ENCODE measurements around the gene COL10A1. TPM values are rescaled to one million over a fixed set of nuclear protein-coding genes. Genes with fewer than 3 reads are reported as not detected.

COL10A1 gene
- total RNA-seq, 1 donor from 2014 or later: 0.05 TPM

GRCh38 chr6:116168148-116168547 is 42.2 kb upstream of the COL10A1 start:
- H3K9me3 ChIP-seq (replicated peaks): peaks cover 27% of the 10 kb centered on the region
- no peak overlapping the region for H3K4me3 ChIP-seq
- no peak for TF ChIP-seq CTCF (IDR thresholded peaks at IDR 0.05; ENCODE audit: borderline replicate concordance)
- intact Hi-C loops (cut with micrococcal nuclease): no loop called here
- DNase-seq: no peak
- H3K27me3 ChIP-seq (ENCODE audit: low read depth): no peaks in the 10 kb centered on the region
- H3K27ac ChIP-seq (replicated peaks): no peak overlapping the region
- peaks cover 17% of the 10 kb centered on the region for H3K4me1 ChIP-seq
- H3K36me3 ChIP-seq: no peaks in the 10 kb centered on the region

GRCh38 chr6:116166369-116166768 is 40.4 kb upstream of the COL10A1 start:
- no peak for DNase-seq
- peaks cover 28% of the 10 kb centered on the region for H3K9me3 ChIP-seq (replicated peaks)
- no peaks in the 10 kb centered on the region for H3K27me3 ChIP-seq (ENCODE audit: low read depth)
- H3K36me3 ChIP-seq: no peaks in the 10 kb centered on the region
- no peak overlapping the region for H3K4me3 ChIP-seq
- H3K4me1 ChIP-seq: peaks cover 17% of the 10 kb centered on the region
- TF ChIP-seq CTCF (IDR thresholded peaks at IDR 0.05; ENCODE audit: borderline replicate concordance): no peak
- H3K27ac ChIP-seq (replicated peaks): peak overlapping the region; percentile 5
- intact Hi-C loops (cut with micrococcal nuclease): no loop called here

- Histone ChIP-seq H3K36me3 (no peaks in the 10 kb centered on the region), H3K9me3 (replicated peaks) (peaks cover 28% of the 10 kb centered on the region), H3K27ac (replicated peaks) (no peak overlapping the region), H3K4me3 (no peak overlapping the region), H3K27me3 (ENCODE audit: low read depth) (no peaks in the 10 kb centered on the region), H3K4me1 (peaks cover 15% of the 10 kb centered on the region)
- TF ChIP-seq CTCF (IDR thresholded peaks at IDR 0.05; ENCODE audit: borderline replicate concordance): no peak
- DNase-seq: no peak
- intact Hi-C loops (cut with micrococcal nuclease): no loop called here
Measured at GRCh38 chr6:116165596-116165995, 39.7 kb upstream of the COL10A1 start.

- Histone ChIP-seq H3K27me3 (ENCODE audit: low read depth) (no peaks in the 10 kb centered on the region), H3K4me3 (no peak overlapping the region), H3K27ac (replicated peaks) (no peak overlapping the region), H3K36me3 (no peaks in the 10 kb centered on the region), H3K9me3 (replicated peaks) (peaks cover 16% of the 10 kb centered on the region), H3K4me1 (no peaks in the 10 kb centered on the region)
- intact Hi-C loops (cut with micrococcal nuclease): no loop called here
- no peak for TF ChIP-seq CTCF (IDR thresholded peaks at IDR 0.05; ENCODE audit: borderline replicate concordance)
- no peak for DNase-seq
Measured at GRCh38 chr6:116159782-116160524, 34.0 kb upstream of the COL10A1 start.

- peaks cover 6% of the 10 kb centered on the region for H3K9me3 ChIP-seq (replicated peaks)
- H3K27me3 ChIP-seq (ENCODE audit: low read depth): no peaks in the 10 kb centered on the region
- TF ChIP-seq CTCF (IDR thresholded peaks at IDR 0.05; ENCODE audit: borderline replicate concordance): no peak
- intact Hi-C loops (cut with micrococcal nuclease): no loop called here
- no peaks in the 10 kb centered on the region for H3K36me3 ChIP-seq
- no peak for DNase-seq
- no peak overlapping the region for H3K4me3 ChIP-seq
- no peaks in the 10 kb centered on the region for H3K4me1 ChIP-seq
- H3K27ac ChIP-seq (replicated peaks): no peak overlapping the region
Measured at GRCh38 chr6:116158641-116159040, 32.7 kb upstream of the COL10A1 start.
